ENCODE results near the gene HSPA9. TPM values are rescaled to one million over a fixed set of nuclear protein-coding genes. Genes with fewer than 3 reads are reported as not detected.
"Not testable (repeated sequence)": the region's sequence is repeated elsewhere in the genome, so short reads cannot be mapped to it uniquely, and the experiment has no call there.

The HSPA9 gene
- total RNA-seq, 3 donors from 2014 or later, result 236 to 288 (median 266) TPM

DNA sequence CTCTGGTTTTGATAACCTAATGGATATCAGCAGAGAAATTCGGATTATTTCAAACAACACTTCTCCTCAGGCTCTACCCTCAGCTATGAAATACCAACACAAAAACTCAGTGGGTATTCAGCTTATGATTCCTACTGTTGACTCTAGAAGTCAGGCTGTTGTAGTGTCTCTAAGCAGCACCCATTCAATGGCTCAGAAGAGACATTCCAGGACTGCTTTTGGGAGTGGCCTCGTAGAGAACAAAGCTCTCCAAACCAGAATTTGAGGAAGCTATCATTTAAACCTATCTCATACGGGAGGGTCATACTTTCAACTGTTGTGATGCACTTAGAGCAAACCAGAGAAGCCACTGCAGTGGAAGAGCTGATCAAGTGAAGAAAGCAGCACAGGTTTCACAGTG, 66.2 kb downstream of the HSPA9 start:
- H3K9me3 ChIP-seq, result no peaks in the 10 kb centered on the region
- no peak overlapping the region for H3K27ac ChIP-seq
- no peak for TF ChIP-seq POLR2A (IDR thresholded peaks at IDR 0.05)
- no peak for TF ChIP-seq POLR2AphosphoS5 (IDR thresholded peaks at IDR 0.05)
- TF ChIP-seq, protein P1, sequence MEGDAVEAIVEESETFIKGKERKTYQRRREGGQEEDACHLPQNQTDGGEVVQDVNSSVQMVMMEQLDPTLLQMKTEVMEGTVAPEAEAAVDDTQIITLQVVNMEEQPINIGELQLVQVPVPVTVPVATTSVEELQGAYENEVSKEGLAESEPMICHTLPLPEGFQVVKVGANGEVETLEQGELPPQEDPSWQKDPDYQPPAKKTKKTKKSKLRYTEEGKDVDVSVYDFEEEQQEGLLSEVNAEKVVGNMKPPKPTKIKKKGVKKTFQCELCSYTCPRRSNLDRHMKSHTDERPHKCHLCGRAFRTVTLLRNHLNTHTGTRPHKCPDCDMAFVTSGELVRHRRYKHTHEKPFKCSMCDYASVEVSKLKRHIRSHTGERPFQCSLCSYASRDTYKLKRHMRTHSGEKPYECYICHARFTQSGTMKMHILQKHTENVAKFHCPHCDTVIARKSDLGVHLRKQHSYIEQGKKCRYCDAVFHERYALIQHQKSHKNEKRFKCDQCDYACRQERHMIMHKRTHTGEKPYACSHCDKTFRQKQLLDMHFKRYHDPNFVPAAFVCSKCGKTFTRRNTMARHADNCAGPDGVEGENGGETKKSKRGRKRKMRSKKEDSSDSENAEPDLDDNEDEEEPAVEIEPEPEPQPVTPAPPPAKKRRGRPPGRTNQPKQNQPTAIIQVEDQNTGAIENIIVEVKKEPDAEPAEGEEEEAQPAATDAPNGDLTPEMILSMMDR (IDR thresholded peaks at IDR 0.05), result no peak
- H3K27me3 ChIP-seq, result no peaks in the 10 kb centered on the region
- peaks cover 0 to 3% of the 10 kb centered on the region in 2 donors for H3K4me1 ChIP-seq
- no peak for DNase-seq (ENCODE audit: low spot score in 2 of 2)
- no peak overlapping the region for H3K4me3 ChIP-seq
- intact Hi-C loops (cut with DNase I; ENCODE audit: low total_unique reads), result no loop called here
- peaks cover 4% of the 10 kb centered on the region for H3K36me3 ChIP-seq

DNA sequence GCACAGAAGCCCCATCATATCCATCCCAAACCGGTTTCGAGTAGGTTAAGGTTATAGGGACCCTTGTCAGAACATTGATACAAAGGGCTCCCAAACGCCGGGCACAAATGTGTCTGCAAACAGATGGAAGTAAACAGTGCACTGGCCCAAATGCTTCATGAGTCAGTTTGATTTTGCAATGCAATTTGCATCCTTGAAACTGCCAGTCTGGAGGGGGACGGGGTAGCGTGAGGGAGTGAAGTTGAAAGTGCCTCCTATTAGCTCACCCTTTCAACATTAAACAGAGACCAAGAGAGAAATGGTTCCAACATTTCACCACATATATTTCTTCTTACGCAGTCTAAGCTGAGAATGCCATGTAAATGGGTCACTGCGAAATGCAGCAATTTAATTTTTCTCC, 67.7 kb downstream of the HSPA9 start:
- DNase-seq (ENCODE audit: low spot score in 2 of 2); H3K9me3 ChIP-seq; H3K4me1 ChIP-seq; intact Hi-C loops (cut with DNase I; ENCODE audit: low total_unique reads); H3K27me3 ChIP-seq; H3K4me3 ChIP-seq; H3K36me3 ChIP-seq; H3K27ac ChIP-seq: not testable (repeated sequence)

DNA sequence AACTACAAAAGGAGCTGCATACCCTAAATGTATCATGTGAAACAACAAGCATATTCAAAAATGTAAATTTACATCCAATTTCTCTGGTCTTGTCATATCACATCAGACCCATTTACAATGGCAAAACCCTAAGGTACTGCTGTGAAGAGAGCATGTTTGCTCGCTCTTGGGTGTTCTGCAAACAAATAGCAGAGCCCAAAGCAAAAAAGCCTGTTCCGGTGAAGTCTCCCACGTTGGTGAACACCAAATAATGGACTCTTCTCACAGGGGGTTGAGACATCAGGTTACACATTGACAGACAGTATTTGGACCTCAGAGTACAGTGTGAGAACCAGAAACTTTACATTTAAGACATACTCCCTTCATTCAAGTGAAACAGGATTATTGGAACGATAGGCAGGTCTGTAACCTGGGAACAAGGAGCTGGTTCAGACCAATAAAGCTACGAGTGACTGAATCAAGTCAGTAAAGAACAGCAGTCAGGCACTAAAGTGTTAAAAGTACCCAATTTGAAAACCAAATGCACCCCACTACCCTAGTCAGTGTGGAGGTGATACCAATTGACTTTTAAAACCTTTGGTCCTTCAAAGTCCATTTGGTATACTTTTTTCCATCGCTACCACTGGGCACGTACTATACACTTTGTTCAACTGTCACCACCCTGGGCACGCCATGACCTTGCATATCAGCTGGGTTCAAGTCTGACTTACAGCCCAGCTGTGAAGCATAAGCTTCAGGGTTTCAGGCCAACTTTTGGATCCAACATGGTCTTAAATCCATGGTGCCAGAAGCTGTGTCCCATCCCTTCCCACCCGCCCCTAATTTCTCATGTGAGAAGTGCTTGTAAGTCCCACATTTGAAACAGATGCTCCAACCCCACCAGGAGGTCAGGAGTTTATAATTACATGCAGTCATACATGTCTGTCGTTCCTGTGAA, 68.6 kb downstream of the HSPA9 start:
- Histone ChIP-seq H3K4me1 (peaks cover 0 to 3% of the 10 kb centered on the region in 2 donors), H3K9me3 (no peaks in the 10 kb centered on the region), H3K4me3 (no peak overlapping the region), H3K27ac (no peak overlapping the region), H3K36me3 (no peaks in the 10 kb centered on the region), H3K27me3 (no peaks in the 10 kb centered on the region)
- intact Hi-C loops (cut with DNase I; ENCODE audit: low total_unique reads), result no loop called here
- DNase-seq (ENCODE audit: low spot score in 2 of 2), result no peak
- no peak for TF ChIP-seq POLR2A (IDR thresholded peaks at IDR 0.05)
- TF ChIP-seq, protein P1 (IDR thresholded peaks at IDR 0.05), result no peak
- no peak for TF ChIP-seq POLR2AphosphoS5 (IDR thresholded peaks at IDR 0.05)

DNA sequence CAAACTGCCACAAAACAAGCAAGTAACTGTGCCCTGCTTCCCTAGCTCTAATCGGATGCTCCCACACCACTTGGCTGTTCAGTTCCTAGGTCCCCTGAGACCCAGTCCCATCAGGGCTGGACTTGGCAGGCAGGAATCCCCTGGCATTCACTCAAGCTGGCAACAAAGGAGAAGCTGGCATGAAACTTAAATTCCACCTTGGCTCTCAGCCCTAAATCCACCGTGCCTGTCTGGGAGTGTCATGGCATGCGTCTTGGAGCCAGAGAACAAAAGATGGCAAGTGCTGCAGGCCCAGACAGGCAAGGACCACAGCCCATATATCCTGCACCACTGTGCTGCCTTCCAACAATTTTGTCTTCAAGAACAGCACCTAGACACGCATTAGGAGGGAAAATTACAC, 70.4 kb downstream of the HSPA9 start:
- TF ChIP-seq POLR2AphosphoS5 (IDR thresholded peaks at IDR 0.05), result peak in 2 of 3 donors; percentile 34 to 36
- TF ChIP-seq POLR2A (IDR thresholded peaks at IDR 0.05), result no peak
- TF ChIP-seq, protein P1 (IDR thresholded peaks at IDR 0.05), result no peak
- H3K27ac ChIP-seq, result peak overlapping the region; percentile 62 to 70
- H3K4me3 ChIP-seq, result no peak overlapping the region
- DNase-seq (ENCODE audit: low spot score in 2 of 2), result peak in 1 of 2 donors; percentile 84
- no peaks in the 10 kb centered on the region for H3K9me3 ChIP-seq
- no peaks in the 10 kb centered on the region for H3K27me3 ChIP-seq
- intact Hi-C loops (cut with DNase I; ENCODE audit: low total_unique reads), result no loop called here
- H3K36me3 ChIP-seq, result no peaks in the 10 kb centered on the region
- peaks cover 0 to 3% of the 10 kb centered on the region in 2 donors for H3K4me1 ChIP-seq

Other genes starting within 250 kb of the HSPA9 start
- under 1 TPM in 1 of 3 donors, not detected in 2; 0.64 TPM for gene CDC25C, start 243.6 kb downstream of the HSPA9 start, total RNA-seq
- 10 to 100 TPM; 16.6 to 31.0 (median 23.3) TPM for gene FAM53C, start 237.1 kb downstream of the HSPA9 start, total RNA-seq
- 10 to 100 TPM; 61.3 to 85.0 (median 66.5) TPM for gene KDM3B, start 222.7 kb downstream of the HSPA9 start, total RNA-seq
- 1 to 10 TPM in 1 of 3 donors, under 1 TPM in 2; 0.88 to 2.7 (median 0.98) TPM for gene REEP2, start 136.3 kb downstream of the HSPA9 start, total RNA-seq
- 10 to 100 TPM; 11.8 to 61.0 (median 18.4) TPM for gene EGR1, start 109.9 kb downstream of the HSPA9 start, total RNA-seq
- 100 to 1,000 TPM in 2 of 3 donors, 10 to 100 TPM in 1; 95.4 to 112 (median 104) TPM for gene ETF1, start 32.2 kb downstream of the HSPA9 start, total RNA-seq
- 100 to 1,000 TPM; 314 to 389 (median 321) TPM for gene CTNNA1, start 178.0 kb upstream of the HSPA9 start, total RNA-seq